IPS-18a (cell line): Measurements from ENCODE around the gene OR10G8.
"Not testable (repeated sequence)": the region's sequence is repeated elsewhere in the genome, so short reads cannot be mapped to it uniquely, and the experiment has no call there.

Experiments
- H3K27ac ChIP-seq: one replicate; pipeline ENCODE4 v1.5.1; 2013; ENCODE audit warnings: low read length
- H3K27me3 ChIP-seq: one replicate; pipeline ENCODE4 v1.6.1; 2013; ENCODE audit warnings: mild to moderate bottlenecking, low read length; ENCODE audit not compliant: control insufficient read depth, insufficient read depth
- H3K36me3 ChIP-seq: one replicate; pipeline ENCODE4 v1.6.1; 2013; ENCODE audit warnings: low read depth, low read length; ENCODE audit not compliant: control insufficient read depth
- H3K4me1 ChIP-seq: one replicate; pipeline ENCODE4 v1.6.1; 2013; ENCODE audit warnings: low read depth, low read length; ENCODE audit not compliant: control insufficient read depth
- H3K4me3 ChIP-seq: one replicate; pipeline ENCODE4 v1.5.1; 2013; ENCODE audit warnings: low read length
- H3K9ac ChIP-seq: one replicate; pipeline ENCODE4 v1.6.1; 2013; ENCODE audit warnings: mild to moderate bottlenecking, low read length, moderate library complexity
- H3K9me3 ChIP-seq: one replicate; pipeline ENCODE4 v1.6.1; 2013; ENCODE audit warnings: low read depth, low read length; ENCODE audit not compliant: control insufficient read depth

The OR10G8 gene, protein sequence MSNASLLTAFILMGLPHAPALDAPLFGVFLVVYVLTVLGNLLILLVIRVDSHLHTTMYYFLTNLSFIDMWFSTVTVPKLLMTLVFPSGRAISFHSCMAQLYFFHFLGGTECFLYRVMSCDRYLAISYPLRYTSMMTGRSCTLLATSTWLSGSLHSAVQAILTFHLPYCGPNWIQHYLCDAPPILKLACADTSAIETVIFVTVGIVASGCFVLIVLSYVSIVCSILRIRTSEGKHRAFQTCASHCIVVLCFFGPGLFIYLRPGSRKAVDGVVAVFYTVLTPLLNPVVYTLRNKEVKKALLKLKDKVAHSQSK

DNA sequence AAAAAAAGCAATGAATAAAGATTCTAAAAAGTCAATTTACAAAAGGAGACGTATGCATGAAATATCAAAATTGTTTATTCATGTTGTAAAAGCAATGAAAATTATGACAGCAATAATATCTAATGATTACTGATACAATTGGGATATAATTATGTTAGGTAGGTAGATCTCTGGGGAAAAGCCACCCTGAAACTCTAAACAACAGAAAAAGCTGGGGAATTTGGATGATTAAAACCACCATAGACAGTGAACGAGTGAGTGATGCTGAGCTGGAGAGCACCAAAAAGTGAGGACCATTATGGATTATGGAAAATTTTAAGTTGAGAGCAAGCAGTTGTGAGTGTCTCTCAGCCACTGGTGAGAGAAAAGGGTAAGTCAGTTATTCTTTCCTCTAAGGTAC lies at the start of gene OR10G8:
TSS of gene OR10G8 (plus strand) at position 301 of the 400 bp plus-strand sequence. CDS start 2,825 bp downstream, outside the sequence.
- H3K9ac ChIP-seq = no peak within 1 kb of the TSS
- H3K27ac ChIP-seq = no peak within 1 kb of the TSS

DNA sequence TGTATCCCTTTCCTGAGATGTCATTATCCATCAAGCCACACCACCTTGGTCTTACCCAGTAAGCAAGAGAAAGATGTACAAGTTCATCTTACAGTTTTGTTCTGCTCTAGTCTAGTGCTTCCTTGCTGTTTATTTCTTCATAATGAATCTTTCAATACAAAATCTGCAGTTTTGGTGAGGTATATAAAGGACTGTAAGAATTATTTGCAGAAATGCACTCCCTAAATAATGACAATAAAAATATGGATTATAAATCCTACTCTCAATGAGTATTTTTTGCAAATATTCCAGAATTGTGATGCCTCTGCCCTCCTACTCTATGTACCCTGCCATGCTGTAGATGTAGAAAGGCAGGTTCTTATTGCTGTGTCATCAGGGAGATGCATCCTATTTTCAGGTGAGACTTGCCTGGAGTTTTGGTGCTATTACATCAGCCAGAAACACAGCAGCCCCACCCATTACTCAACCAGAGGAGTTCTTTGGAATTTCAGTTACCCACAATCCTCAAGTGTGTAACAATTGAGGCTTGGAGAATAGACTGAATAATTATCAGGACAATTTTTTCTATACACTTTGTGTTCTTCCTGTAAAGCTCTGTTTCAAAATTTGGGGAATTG lies 48.8 kb upstream of the OR10G8 start, which contains the start of gene OR10S1:
TSS of gene OR10S1 (minus strand) at position 51 of the 617 bp plus-strand sequence. CDS start 117 bp downstream, outside the sequence.
- H3K9me3 ChIP-seq = no peaks in the 10 kb centered on the region
- no peak within 1 kb of the TSS for H3K4me3 ChIP-seq
- H3K4me1 ChIP-seq = no peaks in the 10 kb centered on the region
- H3K9ac ChIP-seq = no peak within 1 kb of the TSS
- no peak within 1 kb of the TSS for H3K27ac ChIP-seq
- H3K27me3 ChIP-seq = no peaks in the 10 kb centered on the region
- H3K36me3 ChIP-seq = no peaks in the 10 kb centered on the region

More for the DNA sequence above, at the start of gene OR10G8:
- no peaks in the 10 kb centered on the region for H3K4me1 ChIP-seq
- H3K4me3 ChIP-seq = no peak within 1 kb of the TSS
- H3K36me3 ChIP-seq = no peaks in the 10 kb centered on the region
- no peaks in the 10 kb centered on the region for H3K27me3 ChIP-seq
- no peaks in the 10 kb centered on the region for H3K9me3 ChIP-seq

DNA sequence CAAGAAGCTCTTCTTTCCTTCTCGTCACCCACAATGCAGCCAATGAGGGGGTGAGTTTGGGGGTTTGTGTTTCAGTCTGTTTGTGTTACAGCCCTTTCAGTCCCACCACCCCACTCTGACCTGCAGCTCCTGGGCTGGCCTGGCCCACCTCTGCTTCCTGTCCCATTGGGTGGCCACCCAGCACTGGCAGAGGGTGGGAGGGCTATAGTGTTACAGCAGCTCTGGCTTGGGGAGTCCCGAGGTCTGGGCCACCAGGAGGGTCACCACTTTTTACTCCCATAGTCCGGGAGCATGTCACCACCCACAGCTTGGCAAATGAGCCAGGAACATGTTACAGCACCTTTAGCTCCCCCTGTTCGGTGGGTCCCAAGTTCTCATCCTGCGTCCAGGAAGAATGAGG lies 47.3 kb upstream of the OR10G8 start:
- Histone ChIP-seq H3K9ac (no peak overlapping the region), H3K27me3 (no peaks in the 10 kb centered on the region), H3K27ac (no peak overlapping the region), H3K9me3 (no peaks in the 10 kb centered on the region), H3K4me3 (no peak overlapping the region), H3K36me3 (no peaks in the 10 kb centered on the region), H3K4me1 (no peaks in the 10 kb centered on the region)

DNA sequence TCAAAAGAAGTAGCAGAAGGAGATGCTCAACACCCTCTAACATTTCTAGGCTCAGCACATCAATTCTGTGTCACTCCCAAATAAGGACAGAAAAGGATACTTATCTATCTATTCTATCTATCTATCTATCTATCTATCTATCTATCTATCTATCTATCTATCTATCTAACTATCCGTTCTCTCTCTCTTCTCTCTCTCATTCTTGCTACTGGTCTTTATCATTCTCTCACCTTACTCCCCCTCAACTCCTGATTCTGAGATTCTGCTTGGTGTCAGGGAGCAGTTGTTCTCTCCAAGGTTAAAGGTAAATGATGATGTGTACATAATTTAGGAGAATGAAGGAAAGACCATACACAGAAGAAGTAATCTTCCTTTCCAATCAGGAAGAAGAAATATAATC lies 31.5 kb upstream of the OR10G8 start, which contains the start of gene OR10G6:
TSS of gene OR10G6 (minus strand) at position 43 of the 400 bp plus-strand sequence. CDS start at position 43, 0 bp downstream.
- H3K4me3 ChIP-seq = no peak within 1 kb of the TSS
- no peak within 1 kb of the TSS for H3K27ac ChIP-seq
- H3K36me3 ChIP-seq = no peaks in the 10 kb centered on the region
- H3K4me1 ChIP-seq = no peaks in the 10 kb centered on the region
- H3K9ac ChIP-seq = no peak within 1 kb of the TSS
- H3K9me3 ChIP-seq = no peaks in the 10 kb centered on the region
- no peaks in the 10 kb centered on the region for H3K27me3 ChIP-seq

DNA sequence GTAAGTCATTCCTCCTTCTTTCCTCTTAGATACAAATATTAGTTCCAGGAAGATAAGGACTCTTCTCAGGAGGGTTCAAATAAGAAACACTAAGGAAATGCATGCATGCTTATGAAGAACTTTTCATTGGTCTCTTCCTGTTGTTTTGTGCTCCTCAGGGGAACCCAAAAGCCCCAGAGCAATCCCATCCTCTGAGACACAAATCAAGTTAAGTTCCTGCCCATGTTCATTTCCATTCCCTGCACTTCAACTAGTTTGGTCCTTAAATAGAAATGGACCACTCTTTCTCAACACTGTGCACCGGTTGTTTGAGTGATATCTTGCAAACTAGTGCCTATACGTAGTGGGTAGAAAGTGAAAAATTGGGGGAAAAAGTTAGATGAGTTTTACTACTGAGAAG lies 13.9 kb upstream of the OR10G8 start, which contains the start of gene OR10G4:
TSS of gene OR10G4 (plus strand) at position 301 of the 400 bp plus-strand sequence. CDS start 2,578 bp downstream, outside the sequence.
- Histone ChIP-seq H3K27ac (no peak within 1 kb of the TSS), H3K9ac (no peak within 1 kb of the TSS), H3K4me3 (no peak within 1 kb of the TSS), H3K27me3 (no peaks in the 10 kb centered on the region), H3K4me1 (no peaks in the 10 kb centered on the region), H3K36me3 (no peaks in the 10 kb centered on the region), H3K9me3 (no peaks in the 10 kb centered on the region)

DNA sequence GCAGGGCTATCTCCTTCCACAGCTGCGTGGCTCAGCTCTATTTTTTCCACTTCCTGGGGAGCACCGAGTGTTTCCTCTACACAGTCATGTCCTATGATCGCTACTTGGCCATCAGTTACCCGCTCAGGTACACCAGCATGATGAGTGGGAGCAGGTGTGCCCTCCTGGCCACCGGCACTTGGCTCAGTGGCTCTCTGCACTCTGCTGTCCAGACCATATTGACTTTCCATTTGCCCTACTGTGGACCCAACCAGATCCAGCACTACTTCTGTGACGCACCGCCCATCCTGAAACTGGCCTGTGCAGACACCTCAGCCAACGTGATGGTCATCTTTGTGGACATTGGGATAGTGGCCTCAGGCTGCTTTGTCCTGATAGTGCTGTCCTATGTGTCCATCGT lies 10.8 kb upstream of the OR10G8 start:
- not testable (repeated sequence) for H3K36me3 ChIP-seq, H3K4me3 ChIP-seq, H3K9me3 ChIP-seq, H3K9ac ChIP-seq, H3K27ac ChIP-seq, H3K27me3 ChIP-seq, H3K4me1 ChIP-seq

DNA sequence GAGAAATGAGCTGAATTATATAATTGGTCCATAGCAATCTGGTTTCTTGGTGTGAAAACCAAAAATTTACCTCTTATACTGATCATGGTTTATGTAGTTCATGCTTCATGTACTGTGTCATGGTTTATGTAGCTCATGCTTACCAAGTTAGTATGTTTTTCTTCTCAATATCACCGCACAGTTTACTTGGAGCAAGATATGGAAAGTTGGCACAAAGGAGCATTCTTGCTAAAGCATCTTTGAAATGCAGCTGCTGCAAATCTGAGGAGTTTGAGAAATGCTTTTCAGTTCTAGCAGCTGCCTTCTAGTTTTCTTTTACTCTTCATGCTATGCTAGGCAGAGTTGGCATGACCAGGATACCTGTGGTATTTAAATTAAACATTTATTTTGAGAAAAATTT lies 10.1 kb downstream of the OR10G8 start:
- Histone ChIP-seq H3K27ac (no peak overlapping the region), H3K9me3 (no peaks in the 10 kb centered on the region), H3K4me1 (no peaks in the 10 kb centered on the region), H3K9ac (no peak overlapping the region), H3K36me3 (no peaks in the 10 kb centered on the region), H3K27me3 (no peaks in the 10 kb centered on the region), H3K4me3 (no peak overlapping the region)

DNA sequence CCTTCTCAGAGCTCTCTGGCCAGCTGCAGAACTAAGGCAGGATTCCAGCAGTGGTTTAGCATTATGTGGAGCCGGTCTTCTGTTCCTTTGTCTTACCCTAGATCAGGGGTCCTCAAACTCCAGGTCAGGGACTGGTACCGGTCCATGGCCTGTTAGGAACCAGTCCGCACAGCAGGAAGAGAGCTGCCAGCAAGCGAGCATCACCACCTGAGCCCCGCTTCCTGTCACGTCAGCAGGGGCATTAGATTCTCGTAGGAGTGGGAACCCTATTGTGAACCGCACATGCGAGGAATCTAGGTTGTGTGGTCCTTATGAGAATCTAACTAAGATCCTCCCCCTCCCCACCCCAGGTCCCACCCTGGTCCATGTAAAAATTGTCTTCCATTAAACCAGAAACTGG lies 13.0 kb downstream of the OR10G8 start:
- no peaks in the 10 kb centered on the region for H3K27me3 ChIP-seq
- no peak overlapping the region for H3K9ac ChIP-seq
- H3K9me3 ChIP-seq = no peaks in the 10 kb centered on the region
- H3K36me3 ChIP-seq = no peaks in the 10 kb centered on the region
- no peak overlapping the region for H3K27ac ChIP-seq
- no peak overlapping the region for H3K4me3 ChIP-seq
- no peaks in the 10 kb centered on the region for H3K4me1 ChIP-seq

DNA sequence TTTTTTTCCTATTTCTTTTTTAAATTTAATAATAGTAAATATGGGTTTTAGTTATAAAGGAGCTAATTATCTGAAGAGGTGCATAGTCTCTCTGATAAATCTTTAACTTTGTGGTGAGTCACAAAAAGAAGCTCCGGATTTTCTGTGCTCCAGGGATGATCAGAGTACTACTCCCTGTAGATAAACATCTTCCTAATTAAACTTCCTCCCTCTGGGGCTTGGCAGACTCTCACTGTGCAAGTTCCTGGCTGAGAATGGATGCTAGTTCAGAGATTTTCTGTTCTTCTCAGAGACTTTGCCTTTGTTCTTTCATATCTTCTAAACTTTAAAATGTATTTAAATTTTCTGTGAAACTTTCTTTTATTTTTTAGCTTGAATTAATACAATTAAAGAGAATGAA lies 14.7 kb downstream of the OR10G8 start, which contains the start of gene OR10G7:
TSS of gene OR10G7 (minus strand) at position 72 of the 400 bp plus-strand sequence. CDS start 2,324 bp downstream, outside the sequence.
- no peaks in the 10 kb centered on the region for H3K9me3 ChIP-seq
- no peaks in the 10 kb centered on the region for H3K27me3 ChIP-seq
- no peak within 1 kb of the TSS for H3K27ac ChIP-seq
- no peak within 1 kb of the TSS for H3K4me3 ChIP-seq
- no peaks in the 10 kb centered on the region for H3K36me3 ChIP-seq
- H3K4me1 ChIP-seq = no peaks in the 10 kb centered on the region
- H3K9ac ChIP-seq = no peak within 1 kb of the TSS

DNA sequence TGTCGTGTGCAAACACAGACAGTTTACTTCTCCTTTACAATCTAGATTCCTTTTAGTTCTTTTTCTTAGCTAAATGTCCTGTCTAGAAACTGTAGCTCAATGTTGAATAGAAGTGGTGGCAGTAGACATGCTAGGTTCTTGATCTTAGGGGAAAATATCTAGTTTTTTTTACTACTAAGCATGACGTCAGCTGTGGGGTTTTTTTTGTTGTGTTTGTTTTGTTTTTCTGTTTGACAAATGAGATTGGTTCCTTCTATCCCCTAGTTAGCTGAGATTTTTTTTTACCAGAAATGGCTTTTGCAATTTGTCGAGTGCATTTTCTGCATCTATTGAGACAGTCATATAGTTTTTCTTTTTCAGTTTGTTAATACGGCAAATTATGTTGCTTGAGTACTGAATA lies 16.8 kb downstream of the OR10G8 start:
- Histone ChIP-seq H3K4me1 (no peaks in the 10 kb centered on the region), H3K27ac (no peak overlapping the region), H3K36me3 (no peaks in the 10 kb centered on the region), H3K4me3 (no peak overlapping the region), H3K27me3 (no peaks in the 10 kb centered on the region), H3K9ac (no peak overlapping the region), H3K9me3 (no peaks in the 10 kb centered on the region)

DNA sequence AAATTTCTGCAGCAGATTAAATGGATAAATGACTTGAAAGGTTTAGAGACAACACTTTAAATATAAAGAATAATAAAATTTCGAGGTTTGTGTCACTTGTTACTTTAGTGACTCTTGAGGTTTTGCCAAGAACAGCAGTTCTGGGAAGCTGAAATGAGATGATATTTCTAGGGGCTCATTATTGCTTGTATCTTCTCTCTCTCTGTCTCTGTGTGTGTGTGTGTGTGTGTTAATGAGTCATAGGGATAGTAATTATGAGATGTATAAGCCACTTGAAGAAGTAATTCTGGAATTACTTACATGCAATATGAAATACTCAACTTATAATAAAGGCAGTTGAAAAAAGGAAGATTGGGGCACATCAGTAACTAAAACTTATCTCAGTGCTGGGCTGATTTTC lies 24.1 kb downstream of the OR10G8 start:
- H3K36me3 ChIP-seq = no peaks in the 10 kb centered on the region
- no peaks in the 10 kb centered on the region for H3K9me3 ChIP-seq
- no peak overlapping the region for H3K4me3 ChIP-seq
- H3K4me1 ChIP-seq = no peaks in the 10 kb centered on the region
- H3K27ac ChIP-seq = no peak overlapping the region
- H3K27me3 ChIP-seq = no peaks in the 10 kb centered on the region
- no peak overlapping the region for H3K9ac ChIP-seq
